Superior temporal gyrus (tissue), 1 donor: ENCODE measurements around the gene EME2.

Source experiments
- DNase-seq: peaks from one replicate; pipeline ENCODE4 v3.0.0-alpha.2; 2016; ENCODE audit errors: extremely low spot score

EME2 gene

GRCh38 chr16:1772362-1772907 is at the start of gene EME2:
EME2 (plus strand) TSS chr16:1772810; CDS start chr16:1773228, 418 bp downstream.
- no peak for DNase-seq

- DNase-seq, result peak; percentile 86
These were observed 49.0 kb upstream of the EME2 start for GRCh38 chr16:1723450-1724147.

- no peak for DNase-seq
These were observed 48.1 kb upstream of the EME2 start for GRCh38 chr16:1724491-1724890.

- DNase-seq, result no peak
These were observed 45.7 kb upstream of the EME2 start for GRCh38 chr16:1726661-1727502.

GRCh38 chr16:1727651-1728624 is 44.7 kb upstream of the EME2 start:
- DNase-seq, result no peak

GRCh38 chr16:1729026-1729425 is 43.6 kb upstream of the EME2 start:
- no peak for DNase-seq

- no peak for DNase-seq
These were observed 43.2 kb upstream of the EME2 start for GRCh38 chr16:1729445-1729844.

- DNase-seq, result no peak
These were observed 41.5 kb upstream of the EME2 start for GRCh38 chr16:1731073-1731472.

- peak; percentile 2 for DNase-seq
These were observed 41.0 kb upstream of the EME2 start for GRCh38 chr16:1731603-1732002.

GRCh38 chr16:1732071-1732470 is 40.5 kb upstream of the EME2 start:
- DNase-seq, result peak; percentile 4

- DNase-seq, result peak; percentile 9
These were observed 40.0 kb upstream of the EME2 start for GRCh38 chr16:1732551-1732987.

GRCh38 chr16:1734123-1734522 is 38.5 kb upstream of the EME2 start:
- DNase-seq, result no peak

- no peak for DNase-seq
These were observed 37.8 kb upstream of the EME2 start for GRCh38 chr16:1734816-1735215.

GRCh38 chr16:1740234-1740633 is 32.4 kb upstream of the EME2 start:
- DNase-seq, result no peak

- no peak for DNase-seq
These were observed 31.7 kb upstream of the EME2 start for GRCh38 chr16:1740781-1741490.

GRCh38 chr16:1741553-1742165 is 31.0 kb upstream of the EME2 start:
- no peak for DNase-seq

GRCh38 chr16:1743376-1744337 is 29.0 kb upstream of the EME2 start:
- DNase-seq, result no peak

- no peak for DNase-seq
These were observed 28.2 kb upstream of the EME2 start for GRCh38 chr16:1744338-1744840.
